ENCODE results near the gene CLDND2. TPM values are rescaled to one million over a fixed set of nuclear protein-coding genes. Genes with fewer than 3 reads are reported as not detected.
"Not testable (repeated sequence)": the region's sequence is repeated elsewhere in the genome, so short reads cannot be mapped to it uniquely, and the experiment has no call there.

The CLDND2 gene
- 0.36 TPM in 1 of 2 replicates, not detected in the other for total RNA-seq (ENCODE audit: low replicate concordance)

DNA sequence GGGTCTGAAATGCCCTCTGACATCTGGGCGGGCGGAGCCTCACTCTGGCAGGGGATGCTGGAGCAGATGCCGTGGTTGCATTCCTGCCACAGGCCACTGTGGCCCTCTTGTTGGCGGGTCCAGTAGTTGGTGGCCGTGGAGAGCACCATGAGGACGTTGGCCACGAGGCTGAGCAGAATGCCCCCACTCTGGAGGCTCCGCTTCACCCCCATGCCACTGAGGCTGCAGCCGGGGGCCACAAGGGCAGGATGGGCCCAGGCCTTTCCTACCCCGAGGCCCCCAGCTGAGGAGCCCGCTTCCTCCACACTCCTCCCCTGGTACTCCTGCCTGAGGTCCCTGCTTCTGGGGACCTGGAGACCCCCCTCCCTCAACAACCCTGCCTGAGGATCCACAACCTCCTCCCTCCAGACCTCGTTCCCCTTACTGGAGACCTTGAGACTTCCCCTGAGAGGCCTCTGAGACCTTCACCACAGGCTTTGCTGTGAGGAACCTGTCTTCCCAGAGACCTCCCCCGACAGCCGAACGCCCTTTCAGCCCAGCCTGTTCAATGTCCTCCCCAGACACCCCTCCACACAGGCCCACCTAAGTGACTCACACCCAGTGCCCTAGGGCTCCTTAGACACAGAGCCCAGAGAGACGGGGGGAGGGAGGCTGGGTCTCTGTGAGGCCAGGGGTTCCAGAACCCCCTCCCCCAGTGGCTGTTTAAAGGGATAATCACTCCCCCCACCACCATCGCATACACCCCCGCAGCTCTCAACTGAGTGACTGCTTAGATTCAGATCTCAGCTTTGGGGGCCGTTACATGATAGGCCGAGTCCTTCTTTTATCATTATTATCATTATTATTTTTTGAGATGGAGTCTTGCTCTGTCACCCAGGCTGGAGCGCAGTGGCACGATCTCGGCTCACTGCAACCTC, at the start of gene CLDND2:
Gene CLDND2 (minus strand): TSS at position 638 of the 917 bp plus-strand sequence. CDS start 426 bp downstream, at position 212.
- DNase-seq (ENCODE audit: low read depth), result no peak
- TF ChIP-seq CTCF (IDR thresholded peaks at IDR 0.05; ENCODE audit: insufficient read depth, low read length), result no peak
- H3K4me3 ChIP-seq (ENCODE audit: low read depth, low read length), result peak within 1 kb of the TSS; percentile 82

DNA sequence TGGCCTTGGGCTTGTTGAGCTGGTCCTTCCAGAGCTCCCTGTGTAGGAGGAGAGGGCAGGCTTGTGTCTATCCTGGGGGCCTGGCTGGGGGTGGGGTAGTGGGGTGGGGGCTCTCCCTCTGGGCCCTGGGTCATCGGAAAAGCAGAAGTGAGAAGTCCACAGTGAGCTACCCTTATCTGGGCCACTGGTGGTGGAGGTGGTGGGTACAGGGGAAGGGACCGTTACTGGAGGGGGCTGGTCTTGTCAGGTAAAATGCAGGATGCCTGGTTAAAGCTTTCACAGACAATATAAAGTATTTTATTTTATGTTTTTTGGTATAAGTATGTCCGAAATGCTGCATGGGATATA, 49.0 kb upstream of the CLDND2 start:
- TF ChIP-seq CTCF (IDR thresholded peaks at IDR 0.05; ENCODE audit: insufficient read depth, low read length), result no peak
- no peak for DNase-seq (ENCODE audit: low read depth)
- no peak overlapping the region for H3K4me3 ChIP-seq (ENCODE audit: low read depth, low read length)

DNA sequence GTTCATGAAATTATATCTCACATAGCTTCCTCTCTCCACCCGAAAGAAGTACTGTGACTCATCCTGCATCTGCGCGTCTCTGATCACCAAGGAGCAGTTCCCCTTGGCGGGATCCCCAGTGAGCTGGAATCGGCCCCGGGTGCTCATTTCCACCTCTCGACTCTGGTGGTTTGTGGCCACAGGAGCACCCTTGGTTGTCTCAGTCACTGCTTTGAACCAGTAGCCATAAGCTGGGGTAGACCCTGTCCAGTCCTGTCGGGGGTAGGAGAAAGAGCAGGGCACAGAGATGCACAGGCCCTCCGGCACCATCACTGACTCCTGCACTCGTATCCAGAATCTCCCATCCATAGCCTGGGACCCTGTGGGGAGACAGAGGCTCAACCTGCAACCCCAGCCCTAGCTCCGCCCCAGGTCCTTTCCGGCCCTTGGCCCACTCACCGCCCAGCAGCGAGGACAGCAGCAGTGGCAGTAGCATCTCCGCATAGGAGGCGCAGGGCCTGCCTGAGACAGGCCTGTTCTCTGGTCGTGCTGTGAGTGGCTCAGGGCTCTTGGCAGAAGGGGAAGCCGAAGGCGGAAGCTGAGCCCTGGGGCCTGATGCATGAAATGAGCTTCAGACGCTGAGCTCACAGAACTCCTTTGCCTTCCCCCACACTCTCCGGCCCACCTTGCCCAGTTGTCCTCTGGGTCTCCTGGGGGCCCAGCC, 48.5 kb upstream of the CLDND2 start, which contains the start of gene SIGLEC10:
Gene SIGLEC10 (minus strand): TSS at position 536 of the 703 bp plus-strand sequence. CDS start 61 bp downstream, at position 475.
- TF ChIP-seq CTCF (IDR thresholded peaks at IDR 0.05; ENCODE audit: insufficient read depth, low read length), result no peak
- H3K4me3 ChIP-seq (ENCODE audit: low read depth, low read length), result no peak within 1 kb of the TSS
- DNase-seq (ENCODE audit: low read depth), result peak; percentile 19

- DNase-seq (ENCODE audit: low read depth); H3K4me3 ChIP-seq (ENCODE audit: low read depth, low read length): not testable (repeated sequence)
These were observed 47.6 kb upstream of the CLDND2 start for GRCh38 chr19:51416422-51416821.

DNA sequence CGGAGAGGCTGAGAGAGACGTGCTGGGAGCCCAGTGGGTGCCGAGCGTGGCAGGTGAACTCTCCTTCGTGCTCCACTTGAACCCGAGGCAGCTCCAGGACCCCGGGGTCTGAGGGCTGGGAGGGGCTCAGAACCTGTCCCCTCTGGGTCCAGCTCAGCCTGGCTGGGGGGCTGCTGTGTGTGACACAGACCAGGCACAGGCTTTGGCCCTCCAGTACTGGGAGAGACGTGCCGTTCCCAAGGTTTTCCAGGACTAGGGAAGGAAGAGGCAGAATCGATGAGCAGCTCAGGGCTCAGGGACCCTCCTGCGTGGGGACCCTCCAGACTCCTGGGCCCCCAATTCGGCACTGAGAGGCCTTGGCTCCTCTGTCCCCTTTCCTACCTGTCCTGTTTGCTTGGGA, 46.4 kb upstream of the CLDND2 start:
- DNase-seq (ENCODE audit: low read depth), result no peak
- no peak for TF ChIP-seq CTCF (IDR thresholded peaks at IDR 0.05; ENCODE audit: insufficient read depth, low read length)
- H3K4me3 ChIP-seq (ENCODE audit: low read depth, low read length), result no peak overlapping the region

DNA sequence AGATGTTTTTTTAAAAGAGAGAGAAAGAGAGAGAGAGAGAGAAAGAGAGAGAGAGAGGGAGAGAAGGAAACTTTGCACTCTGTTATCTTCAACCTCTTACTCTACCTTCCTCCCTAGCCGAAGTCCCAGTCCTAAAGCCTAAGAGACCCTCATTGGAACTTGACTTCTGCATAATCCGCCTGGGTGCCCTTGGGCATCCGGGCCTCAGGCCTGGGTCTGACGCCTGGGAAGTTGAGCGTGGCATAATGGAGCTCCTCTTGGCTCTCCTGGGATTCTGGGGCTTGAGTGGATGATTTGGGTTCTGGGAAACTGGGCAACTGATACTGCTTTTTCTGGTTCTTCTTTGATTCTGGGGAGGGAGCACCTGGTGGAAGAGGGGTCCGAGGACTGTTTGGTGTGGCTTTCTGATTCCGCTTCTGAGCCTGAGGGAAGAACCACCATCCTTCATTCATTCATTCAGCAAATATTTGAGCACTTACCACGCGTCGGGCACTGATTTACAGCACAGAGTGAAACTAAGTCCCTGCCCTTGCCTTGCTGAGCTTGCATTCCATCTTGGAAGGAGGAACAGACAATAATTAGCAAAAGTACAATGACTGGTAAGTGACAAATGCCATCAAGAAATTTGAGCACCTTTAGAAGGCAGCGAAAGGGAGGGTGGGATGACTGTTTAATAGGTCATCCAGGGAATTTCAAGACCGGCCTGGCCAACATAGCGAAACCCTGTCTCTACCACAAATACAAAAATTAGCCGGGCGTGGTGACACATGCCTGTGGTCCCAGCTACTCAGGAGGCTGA, 42.3 kb upstream of the CLDND2 start:
- no peak overlapping the region for H3K4me3 ChIP-seq (ENCODE audit: low read depth, low read length)
- TF ChIP-seq CTCF (IDR thresholded peaks at IDR 0.05; ENCODE audit: insufficient read depth, low read length), result no peak
- DNase-seq (ENCODE audit: low read depth), result no peak
